Stimulated activated CD4-positive, alpha-beta T cell treated with anti-CD3 and anti-CD28 coated beads, Interleukin-1b, Interleukin-23, amount 100 ng/mL, for 24 hours (primary cell): ENCODE results near the gene GSTM4.
A peak's percentile ranks its signal among the peaks of the same experiment; 100 is the strongest.
"Not testable (repeated sequence)": the region's sequence is repeated elsewhere in the genome, so short reads cannot be mapped to it uniquely, and the experiment has no call there.

Experiments used
- DNase-seq, 4 experiments: peaks; one replicate each; pipeline ENCODE4 v3.0.0-alpha.2; 2020; ENCODE audit warnings: low read depth in 4 of 4, low spot score in 1 of 4

GSTM4 gene

GRCh38 chr1:109660691-109661026 lies 4.8 kb downstream of the GSTM4 start:
- DNase-seq, result not testable (repeated sequence)

DNA sequence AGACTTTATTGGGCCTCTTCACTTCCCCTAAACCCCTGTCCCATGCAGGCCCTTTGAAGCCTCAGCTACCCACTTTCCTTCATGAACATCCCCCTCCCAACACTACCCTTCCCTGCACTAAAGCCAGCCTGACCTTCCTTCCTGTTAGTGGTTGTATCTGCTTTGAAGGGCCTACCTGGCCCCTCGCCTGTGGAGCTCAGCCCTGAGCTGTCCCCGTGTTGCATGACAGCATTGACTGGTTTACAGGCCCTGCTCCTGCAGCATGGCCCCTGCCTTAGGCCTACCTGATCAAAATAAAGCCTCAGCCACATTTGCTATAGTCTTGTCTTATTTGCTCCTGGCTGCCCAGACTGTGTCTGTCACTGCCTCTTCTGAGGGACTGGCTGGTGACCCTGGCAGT lies 5.5 kb downstream of the GSTM4 start:
- DNase-seq, result no peak

- DNase-seq, result no peak
Measured at GRCh38 chr1:109664671-109665070, 8.8 kb downstream of the GSTM4 start.

- peak; percentile 65 to 86 (median 76) for DNase-seq
Measured at GRCh38 chr1:109667452-109668122, 11.7 kb downstream of the GSTM4 start, which contains the start of gene GSTM2. TSS of gene GSTM2 (plus strand) at chr1:109668057. CDS start at chr1:109668116, 59 bp downstream.

DNA sequence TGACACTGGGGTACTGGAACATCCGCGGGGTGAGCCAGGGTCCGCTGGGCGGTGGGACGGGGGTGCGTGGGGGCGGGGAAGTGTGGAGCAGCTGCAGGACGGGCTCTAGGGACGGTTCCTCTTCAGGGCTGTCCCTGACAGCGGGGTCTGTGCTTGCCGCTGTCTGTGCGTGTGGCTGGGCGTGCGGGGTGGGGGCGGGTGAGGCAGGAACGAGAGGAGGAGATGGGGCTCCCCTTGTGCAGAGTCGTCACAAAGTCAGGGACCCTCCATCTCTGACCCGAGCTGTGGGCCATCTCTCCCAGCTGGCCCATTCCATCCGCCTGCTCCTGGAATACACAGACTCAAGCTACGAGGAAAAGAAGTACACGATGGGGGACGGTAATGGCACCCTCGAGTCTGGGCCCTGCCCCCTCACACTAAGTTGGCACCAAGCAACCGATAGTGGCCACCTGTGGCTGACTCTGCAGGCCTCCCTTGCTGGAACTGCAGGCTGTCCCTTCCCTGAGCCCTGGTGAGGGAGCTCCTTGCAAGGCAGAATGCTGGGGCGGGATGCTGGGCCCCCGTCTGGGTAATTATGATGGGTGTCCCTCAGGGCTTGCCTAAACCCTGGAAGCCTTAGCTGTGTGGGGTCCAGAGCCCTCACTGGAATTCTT lies 12.3 kb downstream of the GSTM4 start:
- no peak for DNase-seq

GRCh38 chr1:109669246-109669948 lies 13.5 kb downstream of the GSTM4 start:
- no peak for DNase-seq

DNA sequence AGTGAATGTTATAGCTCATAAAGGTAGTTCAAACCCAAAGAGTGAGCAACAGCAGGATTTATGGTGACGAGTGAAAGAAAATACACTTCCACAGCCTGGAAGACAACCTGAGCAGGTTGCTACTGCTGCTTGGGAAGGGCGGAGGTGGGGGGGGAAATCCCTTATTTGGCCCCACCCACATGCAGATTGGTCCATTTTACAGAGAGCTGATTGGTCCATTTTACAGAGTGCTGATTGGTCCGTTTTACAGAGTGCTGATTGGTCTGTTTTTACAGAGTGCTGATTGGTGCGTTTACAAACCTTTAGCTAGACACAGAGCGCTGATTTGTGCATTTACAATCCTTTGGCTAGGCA lies 14.0 kb downstream of the GSTM4 start:
- DNase-seq, result not testable (repeated sequence)

DNA sequence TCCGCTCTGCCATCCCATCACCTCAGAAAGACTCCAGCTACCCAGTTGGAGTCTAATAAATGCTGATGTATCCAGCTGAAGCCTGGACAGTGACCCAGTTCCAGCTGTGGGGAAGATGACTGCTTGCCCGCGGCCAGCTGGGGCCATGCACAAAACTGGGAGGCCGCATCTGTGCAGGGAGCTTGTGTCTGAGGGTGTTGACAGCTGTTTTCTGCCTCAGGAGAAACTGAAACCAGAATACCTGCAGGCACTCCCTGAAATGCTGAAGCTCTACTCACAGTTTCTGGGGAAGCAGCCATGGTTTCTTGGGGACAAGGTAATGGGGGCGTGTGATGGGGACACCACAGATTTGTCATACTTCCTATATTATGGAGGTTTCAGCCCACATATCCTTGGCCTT lies 15.2 kb downstream of the GSTM4 start:
- DNase-seq, result no peak

DNA sequence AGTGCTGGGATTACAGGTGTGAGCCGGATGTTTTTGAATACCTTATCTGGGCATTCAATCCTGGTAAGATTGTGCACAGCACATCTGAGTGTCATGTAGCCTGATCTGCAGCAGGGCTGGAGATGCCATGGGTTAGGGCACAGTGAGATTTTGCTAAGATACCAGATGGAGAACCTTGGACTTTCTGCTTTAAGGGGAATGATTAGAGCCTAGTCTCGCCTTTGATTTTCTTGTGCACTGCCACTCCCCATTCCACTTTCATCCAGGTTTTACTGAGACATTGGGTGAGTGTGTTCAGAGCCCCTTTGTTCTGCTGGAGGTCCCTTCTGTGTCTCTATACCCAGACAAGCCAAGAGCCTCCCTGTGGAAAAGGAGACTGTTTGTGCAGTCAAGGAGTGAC lies 18.0 kb downstream of the GSTM4 start:
- DNase-seq, result not testable (repeated sequence)

DNA sequence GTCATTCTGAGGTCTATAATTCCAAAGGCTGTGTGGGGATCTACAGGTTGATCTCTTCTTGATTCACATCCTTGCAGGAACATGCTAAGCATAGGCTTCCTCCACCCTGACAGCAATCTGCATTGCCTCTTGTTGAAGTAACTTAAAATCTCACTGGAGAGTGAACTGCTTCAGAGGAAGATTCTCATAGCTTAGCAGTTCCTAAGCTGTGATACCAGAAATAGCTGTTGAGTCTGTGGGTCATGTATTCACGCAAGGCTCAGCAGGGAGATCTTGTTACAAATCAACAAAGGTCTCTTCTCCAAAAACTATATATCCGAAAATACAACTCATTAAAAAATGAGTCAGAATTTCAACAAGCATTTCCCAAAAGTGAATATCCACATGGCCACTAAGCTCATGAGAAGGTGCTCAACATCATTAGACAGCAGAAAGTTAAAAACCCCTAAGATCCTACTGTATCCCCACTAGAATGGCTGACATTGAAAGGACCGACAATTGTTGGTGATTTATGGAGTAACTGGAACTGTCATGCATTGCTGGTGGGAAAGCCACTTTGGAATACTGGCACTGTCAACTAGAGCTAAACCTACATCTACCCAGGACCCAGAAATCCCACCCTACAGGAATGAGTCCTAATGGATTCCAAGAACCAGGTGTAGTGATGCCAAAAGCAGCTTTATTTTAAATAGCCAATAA lies 20.9 kb downstream of the GSTM4 start:
- not testable (repeated sequence) for DNase-seq

GRCh38 chr1:109677459-109677858 lies 21.6 kb downstream of the GSTM4 start:
- DNase-seq, result no peak

GRCh38 chr1:109678637-109679036 lies 22.7 kb downstream of the GSTM4 start:
- DNase-seq, result not testable (repeated sequence)

DNA sequence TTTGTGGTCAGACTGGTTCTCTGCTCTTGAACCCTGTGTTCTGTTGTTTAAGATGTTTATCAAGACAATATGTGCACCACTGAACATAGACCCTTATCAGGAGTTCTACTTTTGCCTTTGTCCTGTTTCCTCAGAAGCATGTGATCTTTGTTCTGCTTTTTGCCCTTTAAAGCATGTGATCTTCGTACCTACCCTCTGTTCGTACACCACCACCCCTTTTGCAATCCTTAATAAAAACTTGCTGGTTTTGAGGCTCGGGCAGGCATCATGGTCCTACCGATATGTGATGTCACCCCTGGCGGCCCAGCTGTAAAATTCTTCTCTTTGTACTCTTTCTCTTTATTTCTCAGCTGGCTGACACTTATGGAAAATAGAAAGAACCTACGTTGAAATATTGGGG lies 28.9 kb downstream of the GSTM4 start:
- DNase-seq, result not testable (repeated sequence)

DNA sequence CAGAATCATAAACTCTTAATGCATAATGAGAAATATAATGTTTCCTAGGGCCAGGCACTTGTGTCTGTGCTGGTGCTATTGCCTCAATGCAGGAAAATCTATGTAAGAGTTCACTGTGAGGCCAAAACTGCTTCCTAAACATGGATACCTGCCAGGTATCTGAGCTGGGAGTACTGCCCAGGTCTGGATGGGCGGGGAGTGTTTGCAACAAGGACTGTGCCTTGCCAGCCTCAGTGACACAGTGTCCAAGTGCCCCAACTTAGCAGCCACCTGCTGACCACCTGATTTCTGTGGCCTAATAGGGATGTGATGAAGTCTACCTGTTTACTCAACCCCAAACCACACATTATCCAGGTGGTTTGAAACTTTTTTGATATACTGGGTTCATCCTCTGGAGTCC lies 29.5 kb downstream of the GSTM4 start:
- not testable (repeated sequence) for DNase-seq

GRCh38 chr1:109685890-109686289 lies 30.0 kb downstream of the GSTM4 start:
- DNase-seq, result not testable (repeated sequence)

- DNase-seq, result not testable (repeated sequence)
Measured at GRCh38 chr1:109687109-109687508, 31.2 kb downstream of the GSTM4 start.

GRCh38 chr1:109687641-109688499 lies 32.0 kb downstream of the GSTM4 start, which contains the start of gene GSTM1:
TSS of gene GSTM1 (plus strand) at chr1:109687817. CDS start at chr1:109687874, 57 bp downstream.
- peak in 1 of 4 experiments; percentile 60 for DNase-seq

GRCh38 chr1:109689844-109690405 lies 34.0 kb downstream of the GSTM4 start:
- no peak for DNase-seq

DNA sequence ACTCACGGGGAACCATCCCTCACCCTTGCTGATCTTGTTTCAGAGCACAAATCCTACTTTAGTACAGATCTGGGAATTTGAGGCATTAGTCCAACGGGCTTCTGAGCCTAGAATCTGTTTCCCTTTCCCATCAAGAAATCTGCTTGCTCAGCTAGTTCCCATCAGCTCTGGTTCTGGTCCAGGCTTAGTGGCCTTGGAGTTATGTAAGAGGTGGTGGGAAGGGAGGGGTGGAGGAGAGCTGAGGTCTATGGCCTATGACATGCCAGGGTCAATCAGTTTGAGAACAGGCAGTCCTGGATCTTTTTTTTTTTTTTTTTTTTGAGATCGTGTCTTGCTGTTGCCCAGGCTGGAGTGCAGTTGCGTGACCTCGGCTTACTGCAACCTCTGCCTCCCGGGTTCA lies 35.9 kb downstream of the GSTM4 start:
- no peak for DNase-seq

DNA sequence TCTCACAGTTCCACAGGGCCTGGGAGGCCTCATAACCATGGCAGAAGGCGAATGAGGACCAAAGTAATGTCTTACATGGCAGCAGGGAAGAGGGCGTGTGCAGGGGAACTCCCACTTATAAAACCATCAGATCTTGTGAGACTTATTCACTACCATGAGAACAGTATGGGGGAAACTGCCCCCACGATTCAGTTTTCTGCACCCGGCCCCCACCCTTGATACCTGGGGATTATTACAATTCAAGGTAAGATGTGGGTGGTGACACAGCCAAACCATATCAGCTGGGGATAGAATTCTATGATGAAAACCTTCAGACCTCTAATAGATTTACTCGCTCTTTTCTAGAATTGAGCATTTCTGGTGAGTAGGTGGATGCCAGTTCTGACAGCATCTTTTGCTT lies 38.5 kb downstream of the GSTM4 start:
- not testable (repeated sequence) for DNase-seq
